HL-60 (cell line): ENCODE results near the gene ADAMTS12.

Experiments used
- DNase-seq, 2 experiments: peaks; one replicate each; pipeline ENCODE4 v3.0.0-alpha.2; 2010 to 2020; ENCODE audit warnings: low read depth in 1 of 2, low spot score in 1 of 2
- H3K27ac ChIP-seq: fragments of 250-450 bp; sonication (Bioruptor Pico); replicated peaks from 2 replicates; pipeline ENCODE4 v1.5.1; 2020; ENCODE audit warnings: mild to moderate bottlenecking, moderate library complexity
- H3K27me3 ChIP-seq: fragments of 250-450 bp; sonication (Bioruptor Pico); 2 replicates; pipeline ENCODE4 v1.5.1; 2021; ENCODE audit warnings: mild to moderate bottlenecking, moderate library complexity; ENCODE audit not compliant: insufficient read depth, poor library complexity, severe bottlenecking
- H3K4me3 ChIP-seq: replicated peaks from 2 replicates; pipeline ENCODE4 v1.5.1; 2011; ENCODE audit warnings: mild to moderate bottlenecking, control low read depth, low read length; ENCODE audit not compliant: insufficient read depth
- GABPA ChIP-seq: IDR thresholded peaks from 2 replicates; pipeline ENCODE4 v1.6.1; 2012; ENCODE audit warnings: low read depth
- POLR2AphosphoS5 ChIP-seq: IDR thresholded peaks from 2 replicates; pipeline ENCODE4 v1.6.1; 2012; ENCODE audit warnings: low read depth
- SPI1 ChIP-seq: IDR thresholded peaks from 2 replicates; pipeline ENCODE4 v1.6.1; 2012; ENCODE audit warnings: low read depth, mild to moderate bottlenecking, borderline replicate concordance
- TF ChIP-seq, protein P1 (sequence below): IDR thresholded peaks from one replicate; pipeline ENCODE4 v1.5.1; 2011; ENCODE audit warnings: low read length, control low read depth, inconsistent platforms; ENCODE audit not compliant: insufficient read depth
- TF ChIP-seq, protein P2 (sequence below): IDR thresholded peaks from 2 replicates; pipeline ENCODE4 v1.6.1; 2012; ENCODE audit warnings: low read depth; ENCODE audit not compliant: insufficient replicate concordance

The ADAMTS12 gene

GRCh38 chr5:33507426-33507825 is 384.4 kb downstream of the ADAMTS12 start:
- no peak overlapping the region for H3K27ac ChIP-seq
- H3K4me3 ChIP-seq = no peak overlapping the region
- no peak for TF ChIP-seq POLR2AphosphoS5
- no peak for TF ChIP-seq SPI1
- TF ChIP-seq, protein P1, sequence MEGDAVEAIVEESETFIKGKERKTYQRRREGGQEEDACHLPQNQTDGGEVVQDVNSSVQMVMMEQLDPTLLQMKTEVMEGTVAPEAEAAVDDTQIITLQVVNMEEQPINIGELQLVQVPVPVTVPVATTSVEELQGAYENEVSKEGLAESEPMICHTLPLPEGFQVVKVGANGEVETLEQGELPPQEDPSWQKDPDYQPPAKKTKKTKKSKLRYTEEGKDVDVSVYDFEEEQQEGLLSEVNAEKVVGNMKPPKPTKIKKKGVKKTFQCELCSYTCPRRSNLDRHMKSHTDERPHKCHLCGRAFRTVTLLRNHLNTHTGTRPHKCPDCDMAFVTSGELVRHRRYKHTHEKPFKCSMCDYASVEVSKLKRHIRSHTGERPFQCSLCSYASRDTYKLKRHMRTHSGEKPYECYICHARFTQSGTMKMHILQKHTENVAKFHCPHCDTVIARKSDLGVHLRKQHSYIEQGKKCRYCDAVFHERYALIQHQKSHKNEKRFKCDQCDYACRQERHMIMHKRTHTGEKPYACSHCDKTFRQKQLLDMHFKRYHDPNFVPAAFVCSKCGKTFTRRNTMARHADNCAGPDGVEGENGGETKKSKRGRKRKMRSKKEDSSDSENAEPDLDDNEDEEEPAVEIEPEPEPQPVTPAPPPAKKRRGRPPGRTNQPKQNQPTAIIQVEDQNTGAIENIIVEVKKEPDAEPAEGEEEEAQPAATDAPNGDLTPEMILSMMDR = no peak
- TF ChIP-seq GABPA = no peak
- TF ChIP-seq, protein P2, sequence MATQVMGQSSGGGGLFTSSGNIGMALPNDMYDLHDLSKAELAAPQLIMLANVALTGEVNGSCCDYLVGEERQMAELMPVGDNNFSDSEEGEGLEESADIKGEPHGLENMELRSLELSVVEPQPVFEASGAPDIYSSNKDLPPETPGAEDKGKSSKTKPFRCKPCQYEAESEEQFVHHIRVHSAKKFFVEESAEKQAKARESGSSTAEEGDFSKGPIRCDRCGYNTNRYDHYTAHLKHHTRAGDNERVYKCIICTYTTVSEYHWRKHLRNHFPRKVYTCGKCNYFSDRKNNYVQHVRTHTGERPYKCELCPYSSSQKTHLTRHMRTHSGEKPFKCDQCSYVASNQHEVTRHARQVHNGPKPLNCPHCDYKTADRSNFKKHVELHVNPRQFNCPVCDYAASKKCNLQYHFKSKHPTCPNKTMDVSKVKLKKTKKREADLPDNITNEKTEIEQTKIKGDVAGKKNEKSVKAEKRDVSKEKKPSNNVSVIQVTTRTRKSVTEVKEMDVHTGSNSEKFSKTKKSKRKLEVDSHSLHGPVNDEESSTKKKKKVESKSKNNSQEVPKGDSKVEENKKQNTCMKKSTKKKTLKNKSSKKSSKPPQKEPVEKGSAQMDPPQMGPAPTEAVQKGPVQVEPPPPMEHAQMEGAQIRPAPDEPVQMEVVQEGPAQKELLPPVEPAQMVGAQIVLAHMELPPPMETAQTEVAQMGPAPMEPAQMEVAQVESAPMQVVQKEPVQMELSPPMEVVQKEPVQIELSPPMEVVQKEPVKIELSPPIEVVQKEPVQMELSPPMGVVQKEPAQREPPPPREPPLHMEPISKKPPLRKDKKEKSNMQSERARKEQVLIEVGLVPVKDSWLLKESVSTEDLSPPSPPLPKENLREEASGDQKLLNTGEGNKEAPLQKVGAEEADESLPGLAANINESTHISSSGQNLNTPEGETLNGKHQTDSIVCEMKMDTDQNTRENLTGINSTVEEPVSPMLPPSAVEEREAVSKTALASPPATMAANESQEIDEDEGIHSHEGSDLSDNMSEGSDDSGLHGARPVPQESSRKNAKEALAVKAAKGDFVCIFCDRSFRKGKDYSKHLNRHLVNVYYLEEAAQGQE = no peak
- no peak for DNase-seq
- H3K27me3 ChIP-seq = no peaks in the 10 kb centered on the region

DNA sequence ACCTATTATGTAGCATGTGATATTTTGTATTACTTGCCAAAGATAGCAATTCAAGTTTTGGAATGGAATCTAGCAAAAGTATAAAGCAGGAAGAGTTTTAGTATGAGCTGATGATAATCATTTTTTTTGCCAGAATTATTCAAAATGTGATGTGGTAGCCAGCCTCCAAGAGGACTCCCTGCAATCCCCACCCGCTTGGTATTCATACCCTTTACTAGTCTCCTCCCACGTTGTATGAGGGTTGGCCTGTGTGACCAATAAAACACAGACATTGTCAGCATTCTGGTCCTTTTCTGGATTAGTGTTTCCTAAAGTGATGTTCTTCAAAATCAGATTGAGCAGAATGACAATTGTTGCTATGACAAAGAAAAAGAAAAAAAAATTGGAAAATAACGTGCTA is 387.2 kb downstream of the ADAMTS12 start:
- Histone ChIP-seq H3K4me3 (no peak overlapping the region), H3K27ac (no peak overlapping the region), H3K27me3 (no peaks in the 10 kb centered on the region)
- DNase-seq = no peak
- TF ChIP-seq, protein P1 = no peak
- no peak for TF ChIP-seq SPI1
- no peak for TF ChIP-seq POLR2AphosphoS5
- no peak for TF ChIP-seq GABPA

GRCh38 chr5:33501899-33502298 is 389.9 kb downstream of the ADAMTS12 start:
- DNase-seq = no peak
- Histone ChIP-seq H3K27me3 (no peaks in the 10 kb centered on the region), H3K27ac (no peak overlapping the region), H3K4me3 (no peak overlapping the region)
- TF ChIP-seq, protein P2 = no peak
- TF ChIP-seq GABPA (no peak), SPI1 (no peak), POLR2AphosphoS5 (no peak)
- TF ChIP-seq, protein P1 = no peak

GRCh38 chr5:33501260-33501659 is 390.5 kb downstream of the ADAMTS12 start:
- TF ChIP-seq GABPA (no peak), POLR2AphosphoS5 (no peak)
- no peaks in the 10 kb centered on the region for H3K27me3 ChIP-seq
- no peak overlapping the region for H3K4me3 ChIP-seq
- no peak overlapping the region for H3K27ac ChIP-seq
- DNase-seq = no peak
